Liver (tissue), 9 donors: Measurements from ENCODE around the gene MIPEP. TPM values are rescaled to one million over a fixed set of nuclear protein-coding genes. Genes with fewer than 3 reads are reported as not detected.

Source experiments
- DNase-seq: peaks from one replicate; pipeline ENCODE4 v3.0.0-alpha.2; 2017; ENCODE audit warnings: low spot score
- H3K27ac ChIP-seq, 2 donors: one replicate each; pipeline ENCODE4 v1.7.0; 2013; ENCODE audit warnings: inconsistent platforms in 2 of 2, low read length in 2 of 2, control low read depth in 1 of 2, low read depth in 1 of 2, mild to moderate bottlenecking in 1 of 2
- H3K27me3 ChIP-seq, 4 donors: one replicate each; pipeline versions ENCODE4 v1.6.1 to v1.7.0; 2013; ENCODE audit warnings: low read length in 3 of 4, inconsistent platforms in 1 of 4, mild to moderate bottlenecking in 1 of 4, moderate library complexity in 1 of 4; ENCODE audit not compliant: control insufficient read depth in 4 of 4, insufficient read depth in 4 of 4
- H3K36me3 ChIP-seq, 4 donors: one replicate each; pipeline versions ENCODE4 v1.6.1 to v1.7.0; 2013; ENCODE audit warnings: low read length in 3 of 4, mild to moderate bottlenecking in 3 of 4, low read depth in 1 of 4, moderate library complexity in 1 of 4; ENCODE audit not compliant: control insufficient read depth in 4 of 4, insufficient read depth in 3 of 4
- H3K4me1 ChIP-seq, 4 donors: one replicate each; pipeline versions ENCODE4 v1.6.1 to v1.7.0; 2013; ENCODE audit warnings: low read length in 3 of 4, mild to moderate bottlenecking in 3 of 4, moderate library complexity in 1 of 4; ENCODE audit not compliant: control insufficient read depth in 4 of 4, insufficient read depth in 4 of 4
- H3K4me3 ChIP-seq, 3 donors: one replicate each; pipeline versions ENCODE4 v1.6.1 to v1.7.0; 2013; ENCODE audit warnings: low read length in 3 of 3, control low read depth in 1 of 3, low read depth in 1 of 3, mild to moderate bottlenecking in 1 of 3
- H3K9ac ChIP-seq, 2 donors: one replicate each; pipeline ENCODE4 v1.7.0; 2013; ENCODE audit warnings: low read length in 2 of 2, mild to moderate bottlenecking in 2 of 2, moderate library complexity in 2 of 2, control low read depth in 1 of 2, low read depth in 1 of 2
- H3K9me3 ChIP-seq, 4 donors: one replicate each; pipeline versions ENCODE4 v1.6.1 to v1.7.0; 2013; ENCODE audit warnings: low read length in 3 of 4; ENCODE audit not compliant: control insufficient read depth in 4 of 4
- EGR1 ChIP-seq, 2 donors: IDR thresholded peaks; 2 replicates each; pipeline ENCODE4 v1.6.1; 2016 to 2018; ENCODE audit warnings: antibody characterized with exemption in 2 of 2, low read depth in 2 of 2
- FOXA1 ChIP-seq: IDR thresholded peaks from 2 replicates; pipeline ENCODE4 v1.6.1; 2016; ENCODE audit warnings: antibody characterized with exemption
- FOXA2 ChIP-seq: IDR thresholded peaks from 2 replicates; pipeline ENCODE4 v1.6.1; 2016; ENCODE audit warnings: antibody characterized with exemption
- GABPA ChIP-seq, 2 donors: IDR thresholded peaks in 1 of 2; conservative IDR thresholded peaks in 1 of 2; 2 replicates each; pipeline ENCODE4 v1.6.1; 2016; ENCODE audit warnings: antibody characterized with exemption in 2 of 2, mild to moderate bottlenecking in 1 of 2, moderate library complexity in 1 of 2
- HNF4A ChIP-seq, 2 donors: conservative IDR thresholded peaks; 2 replicates each; pipeline ENCODE4 v1.6.1; 2016; ENCODE audit warnings: antibody characterized with exemption in 2 of 2, mild to moderate bottlenecking in 2 of 2
- HNF4G ChIP-seq: IDR thresholded peaks from 2 replicates; pipeline ENCODE4 v1.6.1; 2016; ENCODE audit warnings: antibody characterized with exemption
- JUND ChIP-seq, 2 donors: IDR thresholded peaks; 2 replicates each; pipeline ENCODE4 v1.6.1; 2016; ENCODE audit warnings: antibody characterized with exemption in 2 of 2
- MAX ChIP-seq: IDR thresholded peaks from 2 replicates; pipeline ENCODE4 v1.6.1; 2016; ENCODE audit warnings: antibody characterized with exemption
- NR2F2 ChIP-seq: IDR thresholded peaks from 2 replicates; pipeline ENCODE4 v1.6.1; 2016; ENCODE audit warnings: antibody characterized with exemption
- RAD21 ChIP-seq, 2 donors: IDR thresholded peaks; 2 replicates each; pipeline ENCODE4 v1.6.1; 2016; ENCODE audit warnings: antibody characterized with exemption in 2 of 2, mild to moderate bottlenecking in 2 of 2
- REST ChIP-seq: IDR thresholded peaks from 2 replicates; pipeline ENCODE4 v1.6.1; 2016; ENCODE audit warnings: antibody characterized with exemption, mild to moderate bottlenecking
- RXRA ChIP-seq, 2 donors: IDR thresholded peaks; 2 replicates each; pipeline ENCODE4 v1.6.1; 2017 to 2018; ENCODE audit warnings: antibody characterized with exemption in 2 of 2, mild to moderate bottlenecking in 1 of 2
- SP1 ChIP-seq: IDR thresholded peaks from 2 replicates; pipeline ENCODE4 v1.6.1; 2018; ENCODE audit warnings: antibody characterized with exemption, mild to moderate bottlenecking
- TAF1 ChIP-seq: conservative IDR thresholded peaks from 2 replicates; pipeline ENCODE4 v1.6.1; 2016; ENCODE audit warnings: antibody characterized with exemption, mild to moderate bottlenecking
- YY1 ChIP-seq: IDR thresholded peaks from 2 replicates; pipeline ENCODE4 v1.6.1; 2016; ENCODE audit warnings: antibody characterized with exemption, mild to moderate bottlenecking
- ZBTB33 ChIP-seq: IDR thresholded peaks from 2 replicates; pipeline ENCODE4 v1.6.1; 2016; ENCODE audit warnings: antibody characterized with exemption
- WGBS: extraction: QIAGEN DNeasy Blood & Tissue Kit; methylation state at CpG from one replicate; pipeline ENCODE4 v1.1.7; 2013; 5-methylcytosine and 5-hydroxymethylcytosine counted together
- polyA plus RNA-seq, 2 donors: library from polyadenylated mRNA; stranded (reverse) in 1 of 2; unstranded in 1 of 2; fragments of 200-250 nt in 1 of 2; fragments of >200 nt in 1 of 2; fragmentation: Nextera tagmentation in 1 of 2; extraction: Ambion mirVana in 1 of 2; gene quantifications; one replicate each; pipeline versions ENCODE4 v1.2.1 to v1.2.3, GENCODE V29; 2013 to 2015
- total RNA-seq, 2 donors: library from RNA; depleted of rRNA; stranded (reverse); fragments of >200 nt; gene quantifications; one replicate each; pipeline ENCODE4 v1.2.3, GENCODE V29; 2014
- donor health status: healthy.
- donor health status: healthy.
- donor health status: healthy.
- donor health status: healthy.
- donor health status: healthy.

MIPEP gene
- total and polyA plus RNA-seq, 4 donors, result 7.4 to 11.7 (median 10.2) TPM

- TF ChIP-seq HNF4A (conservative IDR thresholded peaks at IDR 0.05) (no peak), GABPA (IDR thresholded peaks at IDR 0.05 in 1 of 2, conservative IDR thresholded peaks at IDR 0.05 in 1 of 2) (no peak), FOXA1 (no peak), NR2F2 (no peak), HNF4G (no peak), SP1 (no peak), JUND (IDR thresholded peaks at IDR 0.05) (no peak)
Observed at GRCh38 chr13:23701636-23702035, 187.6 kb downstream of the MIPEP start (continued).

GRCh38 chr13:23701186-23701585, 188.0 kb downstream of the MIPEP start:
- H3K4me1 ChIP-seq, result no peaks in the 10 kb centered on the region
- no peaks in the 10 kb centered on the region for H3K27me3 ChIP-seq
- DNase-seq, result no peak
- WGBS, result 94% methylated on average over 5 of the region's 5 CpGs
- H3K9ac ChIP-seq, result no peak overlapping the region
- H3K4me3 ChIP-seq, result no peak overlapping the region
- no peaks in the 10 kb centered on the region for H3K9me3 ChIP-seq
- no peaks in the 10 kb centered on the region for H3K36me3 ChIP-seq
- no peak overlapping the region for H3K27ac ChIP-seq
- TF ChIP-seq GABPA (IDR thresholded peaks at IDR 0.05 in 1 of 2, conservative IDR thresholded peaks at IDR 0.05 in 1 of 2) (no peak), MAX (no peak), SP1 (no peak), RXRA (IDR thresholded peaks at IDR 0.05) (no peak)

GRCh38 chr13:23699271-23699670, 189.9 kb downstream of the MIPEP start:
- WGBS, result 83% methylated on average over 2 of the region's 2 CpGs

More at GRCh38 chr13:23699271-23699670, 189.9 kb downstream of the MIPEP start:
- Histone ChIP-seq H3K27me3 (peaks cover 0 to 5% (median 0%) of the 10 kb centered on the region in 4 donors), H3K4me3 (no peak overlapping the region), H3K9me3 (no peaks in the 10 kb centered on the region), H3K9ac (no peak overlapping the region), H3K36me3 (no peaks in the 10 kb centered on the region), H3K27ac (no peak overlapping the region), H3K4me1 (peaks cover 0 to 2% (median 1%) of the 10 kb centered on the region in 4 donors)
- no peak for TF ChIP-seq FOXA2
- TF ChIP-seq TAF1, result no peak
- TF ChIP-seq HNF4G, result no peak
- TF ChIP-seq SP1, result no peak
- TF ChIP-seq FOXA1, result no peak
- TF ChIP-seq EGR1 (IDR thresholded peaks at IDR 0.05; ENCODE audit: low read depth in 2 of 2), result no peak
- TF ChIP-seq GABPA (IDR thresholded peaks at IDR 0.05 in 1 of 2, conservative IDR thresholded peaks at IDR 0.05 in 1 of 2), result no peak
- no peak for TF ChIP-seq RAD21 (IDR thresholded peaks at IDR 0.05)
- no peak for TF ChIP-seq MAX
- no peak for TF ChIP-seq ZBTB33
- no peak for TF ChIP-seq REST
- no peak for TF ChIP-seq YY1
- no peak for DNase-seq
